ENCODE data around the gene DUOX1. TPM values are rescaled to one million over a fixed set of nuclear protein-coding genes. Genes with fewer than 3 reads are reported as not detected.
A peak's percentile ranks its signal among the peaks of the same experiment; 100 is the strongest.

DUOX1 gene
- total and polyA plus RNA-seq, 2 donors (not counting 1 experiment from before 2014, with no cell fraction given) = not detected

DNA sequence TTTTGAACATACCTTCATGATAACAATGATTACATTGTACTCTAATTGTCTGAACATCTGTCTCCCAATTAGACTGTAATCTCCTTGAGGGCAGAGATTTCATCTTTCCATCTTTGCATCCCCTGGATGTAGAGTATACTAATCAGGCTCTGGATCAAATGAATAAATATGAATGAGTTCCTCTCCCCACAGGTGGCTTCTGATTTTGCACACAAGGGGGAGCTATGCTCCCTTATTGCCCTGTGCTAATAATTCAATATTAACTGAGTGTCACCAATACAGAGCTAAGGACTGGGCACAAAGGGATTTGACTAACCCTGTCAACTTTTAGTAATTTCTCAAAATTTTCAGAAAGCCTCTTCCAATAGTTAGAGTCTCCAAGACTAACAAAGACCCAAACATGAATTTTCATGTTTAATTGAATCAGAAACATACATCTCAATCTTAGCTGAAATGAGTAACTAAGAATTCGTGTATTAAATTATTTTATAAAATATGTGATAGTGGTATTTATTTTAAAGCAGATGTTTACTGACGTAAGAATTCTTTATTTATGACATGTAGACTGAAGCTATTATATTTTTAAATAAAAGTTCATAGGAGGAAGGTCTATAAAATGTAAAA, 3.1 kb upstream of the DUOX1 start:
- Histone ChIP-seq H3K36me3 (ENCODE audit: control insufficient read depth, insufficient read depth, low read length) (no peaks in the 10 kb centered on the region), H3K4me2 (ENCODE audit: extremely low read depth, insufficient read depth, low read length) (no peak overlapping the region), H4K20me1 (ENCODE audit: control insufficient read depth, extremely low read depth, insufficient read depth, low read length) (no peaks in the 10 kb centered on the region), H3K4me1 (ENCODE audit: control insufficient read depth, extremely low read depth, insufficient read depth, low read length) (peaks cover 2% of the 10 kb centered on the region), H3K27me3 (ENCODE audit: control insufficient read depth, insufficient read depth, low read length) (peaks cover 50% of the 10 kb centered on the region), H3K9me3 (ENCODE audit: control insufficient read depth, insufficient read depth, low read depth, low read length) (no peaks in the 10 kb centered on the region), H2AFZ (ENCODE audit: low read length) (no peak overlapping the region), H3K27ac (ENCODE audit: insufficient read depth, low read length) (no peak overlapping the region), H3K4me3 (replicated peaks in 1 of 4; ENCODE audit: control extremely low read depth in 1 of 4, insufficient read depth in 1 of 4, low read depth in 3 of 4, low read length in 4 of 4) (no peak overlapping the region), H3K9ac (ENCODE audit: insufficient read depth, low read length) (no peak overlapping the region), H3K79me2 (ENCODE audit: control insufficient read depth, insufficient read depth, low read length) (no peaks in the 10 kb centered on the region)
- DNase-seq (ENCODE audit: low read depth in 2 of 2) = peak in 1 of 2 donors; percentile 31
- TF ChIP-seq, protein P1, sequence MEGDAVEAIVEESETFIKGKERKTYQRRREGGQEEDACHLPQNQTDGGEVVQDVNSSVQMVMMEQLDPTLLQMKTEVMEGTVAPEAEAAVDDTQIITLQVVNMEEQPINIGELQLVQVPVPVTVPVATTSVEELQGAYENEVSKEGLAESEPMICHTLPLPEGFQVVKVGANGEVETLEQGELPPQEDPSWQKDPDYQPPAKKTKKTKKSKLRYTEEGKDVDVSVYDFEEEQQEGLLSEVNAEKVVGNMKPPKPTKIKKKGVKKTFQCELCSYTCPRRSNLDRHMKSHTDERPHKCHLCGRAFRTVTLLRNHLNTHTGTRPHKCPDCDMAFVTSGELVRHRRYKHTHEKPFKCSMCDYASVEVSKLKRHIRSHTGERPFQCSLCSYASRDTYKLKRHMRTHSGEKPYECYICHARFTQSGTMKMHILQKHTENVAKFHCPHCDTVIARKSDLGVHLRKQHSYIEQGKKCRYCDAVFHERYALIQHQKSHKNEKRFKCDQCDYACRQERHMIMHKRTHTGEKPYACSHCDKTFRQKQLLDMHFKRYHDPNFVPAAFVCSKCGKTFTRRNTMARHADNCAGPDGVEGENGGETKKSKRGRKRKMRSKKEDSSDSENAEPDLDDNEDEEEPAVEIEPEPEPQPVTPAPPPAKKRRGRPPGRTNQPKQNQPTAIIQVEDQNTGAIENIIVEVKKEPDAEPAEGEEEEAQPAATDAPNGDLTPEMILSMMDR (conservative IDR thresholded peaks at IDR 0.05 in 1 of 2, IDR thresholded peaks at IDR 0.05 in 1 of 2; ENCODE audit: low read depth in 1 of 2, low read length in 2 of 2) = peak; percentile 69 to 72
- TF ChIP-seq EZH2 (IDR thresholded peaks at IDR 0.05; ENCODE audit: low read length, missing control alignments) = no peak

DNA sequence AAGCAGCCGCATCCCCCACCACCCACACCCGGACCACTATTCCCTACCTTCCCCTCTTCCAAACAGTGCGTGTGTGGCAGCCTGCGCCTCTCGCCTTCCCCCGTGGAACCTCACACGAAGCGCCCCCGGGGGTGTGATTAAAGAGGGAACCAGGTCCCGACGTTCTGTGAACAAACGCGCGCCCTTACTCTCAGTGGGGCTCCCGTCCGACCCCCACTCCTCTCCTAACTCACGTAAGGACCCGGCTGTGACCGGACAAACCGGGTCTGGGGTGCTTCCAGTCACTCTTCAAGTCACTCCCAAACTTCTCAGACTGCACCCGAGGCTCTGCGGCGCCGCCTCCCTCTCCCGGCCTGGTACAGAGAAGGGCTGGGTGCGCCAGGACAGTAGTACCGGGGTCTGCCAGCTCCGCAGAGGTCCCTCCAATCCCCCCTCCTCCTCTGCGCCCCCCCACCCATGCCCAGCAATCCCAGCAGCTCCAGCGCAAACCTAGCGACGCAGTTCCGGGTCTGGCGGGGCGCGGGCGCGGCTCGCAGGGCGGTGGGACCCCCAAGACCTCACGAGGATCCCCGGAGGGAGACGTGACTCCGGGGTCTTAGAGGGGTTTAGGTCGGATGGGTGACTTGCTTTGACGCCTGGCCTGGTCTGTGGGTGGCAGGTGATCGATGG, 689 bp upstream of the DUOX1 start:
- Histone ChIP-seq H3K36me3 (ENCODE audit: control insufficient read depth, insufficient read depth, low read length) (no peaks in the 10 kb centered on the region), H3K4me1 (ENCODE audit: control insufficient read depth, extremely low read depth, insufficient read depth, low read length) (no peaks in the 10 kb centered on the region), H3K27me3 (ENCODE audit: control insufficient read depth, insufficient read depth, low read length) (peaks cover 63% of the 10 kb centered on the region), H3K27ac (ENCODE audit: insufficient read depth, low read length) (no peak overlapping the region), H3K9ac (ENCODE audit: insufficient read depth, low read length) (no peak overlapping the region), H3K4me3 (replicated peaks in 1 of 4; ENCODE audit: control extremely low read depth in 1 of 4, insufficient read depth in 1 of 4, low read depth in 3 of 4, low read length in 4 of 4) (no peak overlapping the region), H2AFZ (ENCODE audit: low read length) (no peak overlapping the region), H4K20me1 (ENCODE audit: control insufficient read depth, extremely low read depth, insufficient read depth, low read length) (no peaks in the 10 kb centered on the region), H3K9me3 (ENCODE audit: control insufficient read depth, insufficient read depth, low read depth, low read length) (no peaks in the 10 kb centered on the region), H3K79me2 (ENCODE audit: control insufficient read depth, insufficient read depth, low read length) (no peaks in the 10 kb centered on the region), H3K4me2 (ENCODE audit: extremely low read depth, insufficient read depth, low read length) (no peak overlapping the region)
- no peak for DNase-seq (ENCODE audit: low read depth in 2 of 2)
- TF ChIP-seq, protein P1 (conservative IDR thresholded peaks at IDR 0.05 in 1 of 2, IDR thresholded peaks at IDR 0.05 in 1 of 2; ENCODE audit: low read depth in 1 of 2, low read length in 2 of 2) = no peak
- peak; percentile 80 for TF ChIP-seq EZH2 (IDR thresholded peaks at IDR 0.05; ENCODE audit: low read length, missing control alignments)

DNA sequence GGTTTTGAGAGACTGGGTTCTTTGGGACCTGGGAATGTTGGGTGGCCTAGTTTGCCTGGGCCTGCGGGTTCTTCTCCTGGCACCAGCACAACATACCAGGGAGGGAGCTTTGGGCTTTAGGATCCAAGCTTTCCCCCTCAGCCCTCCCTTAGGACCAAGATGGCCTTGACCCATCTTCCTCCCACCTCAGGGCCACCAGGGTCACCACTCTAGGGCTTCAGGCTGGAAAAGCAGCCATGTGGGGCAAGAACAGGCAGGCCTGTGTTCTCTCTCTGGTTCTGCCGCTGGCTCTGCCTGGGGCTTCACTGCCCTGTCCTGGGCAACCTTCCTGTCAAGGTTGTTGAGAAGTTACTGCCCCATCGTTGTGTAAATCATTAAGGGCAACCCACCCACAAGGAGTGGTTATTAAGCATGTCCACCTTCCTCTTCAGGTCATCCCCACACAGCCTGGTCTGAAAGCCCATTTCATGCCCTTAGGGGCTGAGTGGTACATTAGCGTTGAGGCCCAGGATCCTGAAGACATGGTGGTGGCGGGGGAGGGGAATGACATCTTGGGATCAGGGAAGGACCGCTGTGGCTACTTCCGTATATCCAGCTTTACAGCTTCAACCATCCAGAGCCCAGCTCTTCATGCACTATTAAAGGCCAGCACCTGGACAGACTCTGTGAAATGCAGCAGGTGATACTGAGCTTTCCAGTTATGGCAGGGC, 652 bp downstream of the DUOX1 start:
- Histone ChIP-seq H3K4me2 (ENCODE audit: extremely low read depth, insufficient read depth, low read length) (no peak overlapping the region), H3K4me3 (replicated peaks in 1 of 4; ENCODE audit: control extremely low read depth in 1 of 4, insufficient read depth in 1 of 4, low read depth in 3 of 4, low read length in 4 of 4) (no peak overlapping the region), H3K27ac (ENCODE audit: insufficient read depth, low read length) (no peak overlapping the region), H3K9me3 (ENCODE audit: control insufficient read depth, insufficient read depth, low read depth, low read length) (no peaks in the 10 kb centered on the region), H3K79me2 (ENCODE audit: control insufficient read depth, insufficient read depth, low read length) (no peaks in the 10 kb centered on the region), H3K36me3 (ENCODE audit: control insufficient read depth, insufficient read depth, low read length) (no peaks in the 10 kb centered on the region), H2AFZ (ENCODE audit: low read length) (no peak overlapping the region), H4K20me1 (ENCODE audit: control insufficient read depth, extremely low read depth, insufficient read depth, low read length) (no peaks in the 10 kb centered on the region), H3K9ac (ENCODE audit: insufficient read depth, low read length) (no peak overlapping the region), H3K4me1 (ENCODE audit: control insufficient read depth, extremely low read depth, insufficient read depth, low read length) (no peaks in the 10 kb centered on the region), H3K27me3 (ENCODE audit: control insufficient read depth, insufficient read depth, low read length) (peaks cover 70% of the 10 kb centered on the region)
- no peak for DNase-seq (ENCODE audit: low read depth in 2 of 2)
- peak; percentile 40 for TF ChIP-seq EZH2 (IDR thresholded peaks at IDR 0.05; ENCODE audit: low read length, missing control alignments)
- TF ChIP-seq, protein P1 (conservative IDR thresholded peaks at IDR 0.05 in 1 of 2, IDR thresholded peaks at IDR 0.05 in 1 of 2; ENCODE audit: low read depth in 1 of 2, low read length in 2 of 2) = no peak
